Neutrophil (primary cell): ENCODE data around the gene C1GALT1C1.
A peak's percentile ranks its signal among the peaks of the same experiment; 100 is the strongest.

Experiments used
- H3K27ac ChIP-seq: fragments of 200-600 bp; sonication (generic); 2 replicates; pipeline ENCODE4 v1.5.1; 2016; ENCODE audit warnings: mild to moderate bottlenecking, moderate library complexity
- H3K27me3 ChIP-seq: fragments of 200-600 bp; sonication (generic); 2 replicates; pipeline ENCODE4 v1.6.0; 2016; ENCODE audit warnings: mild to moderate bottlenecking
- H3K36me3 ChIP-seq: fragments of 200-600 bp; sonication (generic); 2 replicates; pipeline ENCODE4 v1.5.1; 2017
- H3K4me1 ChIP-seq, 2 experiments: fragments of 200-600 bp in 1 of 2; sonication (generic) in 1 of 2; 1 replicate in 1 of 2; 2 replicates in 1 of 2; pipeline versions ENCODE4 v1.5.1 to v1.6.1; 2013 to 2016; ENCODE audit warnings: low read depth in 1 of 2, low read length in 1 of 2, mild to moderate bottlenecking in 1 of 2, moderate library complexity in 1 of 2; ENCODE audit not compliant: control insufficient read depth in 1 of 2, insufficient read depth in 1 of 2
- H3K4me3 ChIP-seq, 2 experiments: fragments of 200-600 bp in 1 of 2; sonication (generic) in 1 of 2; 1 replicate in 1 of 2; 2 replicates in 1 of 2; pipeline ENCODE4 v1.5.1; 2013 to 2016; ENCODE audit warnings: low read depth in 1 of 2, low read length in 1 of 2, mild to moderate bottlenecking in 1 of 2, moderate library complexity in 1 of 2
- H3K9me3 ChIP-seq: fragments of 200-600 bp; sonication (generic); 2 replicates; pipeline ENCODE4 v1.5.1; 2016
- TF ChIP-seq, protein P1 (sequence below): fragments of 200-600 bp; sonication (generic); IDR thresholded peaks from 2 replicates; pipeline ENCODE4 v1.5.1; 2016; ENCODE audit warnings: antibody characterized with exemption

C1GALT1C1 gene

GRCh38 chrX:120612086-120612485 is 17.8 kb downstream of the C1GALT1C1 start:
- H3K36me3 ChIP-seq = peaks cover 32% of the 10 kb centered on the region
- no peak overlapping the region for H3K27ac ChIP-seq
- TF ChIP-seq, protein P1, sequence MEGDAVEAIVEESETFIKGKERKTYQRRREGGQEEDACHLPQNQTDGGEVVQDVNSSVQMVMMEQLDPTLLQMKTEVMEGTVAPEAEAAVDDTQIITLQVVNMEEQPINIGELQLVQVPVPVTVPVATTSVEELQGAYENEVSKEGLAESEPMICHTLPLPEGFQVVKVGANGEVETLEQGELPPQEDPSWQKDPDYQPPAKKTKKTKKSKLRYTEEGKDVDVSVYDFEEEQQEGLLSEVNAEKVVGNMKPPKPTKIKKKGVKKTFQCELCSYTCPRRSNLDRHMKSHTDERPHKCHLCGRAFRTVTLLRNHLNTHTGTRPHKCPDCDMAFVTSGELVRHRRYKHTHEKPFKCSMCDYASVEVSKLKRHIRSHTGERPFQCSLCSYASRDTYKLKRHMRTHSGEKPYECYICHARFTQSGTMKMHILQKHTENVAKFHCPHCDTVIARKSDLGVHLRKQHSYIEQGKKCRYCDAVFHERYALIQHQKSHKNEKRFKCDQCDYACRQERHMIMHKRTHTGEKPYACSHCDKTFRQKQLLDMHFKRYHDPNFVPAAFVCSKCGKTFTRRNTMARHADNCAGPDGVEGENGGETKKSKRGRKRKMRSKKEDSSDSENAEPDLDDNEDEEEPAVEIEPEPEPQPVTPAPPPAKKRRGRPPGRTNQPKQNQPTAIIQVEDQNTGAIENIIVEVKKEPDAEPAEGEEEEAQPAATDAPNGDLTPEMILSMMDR = no peak
- H3K27me3 ChIP-seq = no peaks in the 10 kb centered on the region
- H3K4me3 ChIP-seq = no peak overlapping the region
- no peaks in the 10 kb centered on the region for H3K9me3 ChIP-seq
- no peaks in the 10 kb centered on the region for H3K4me1 ChIP-seq

GRCh38 chrX:120604361-120604782 is 25.5 kb downstream of the C1GALT1C1 start:
- TF ChIP-seq, protein P1 = no peak
- Histone ChIP-seq H3K4me3 (peak overlapping the region; percentile 65 to 73), H3K4me1 (peaks cover 10 to 12% of the 10 kb centered on the region in 2 experiments)

DNA sequence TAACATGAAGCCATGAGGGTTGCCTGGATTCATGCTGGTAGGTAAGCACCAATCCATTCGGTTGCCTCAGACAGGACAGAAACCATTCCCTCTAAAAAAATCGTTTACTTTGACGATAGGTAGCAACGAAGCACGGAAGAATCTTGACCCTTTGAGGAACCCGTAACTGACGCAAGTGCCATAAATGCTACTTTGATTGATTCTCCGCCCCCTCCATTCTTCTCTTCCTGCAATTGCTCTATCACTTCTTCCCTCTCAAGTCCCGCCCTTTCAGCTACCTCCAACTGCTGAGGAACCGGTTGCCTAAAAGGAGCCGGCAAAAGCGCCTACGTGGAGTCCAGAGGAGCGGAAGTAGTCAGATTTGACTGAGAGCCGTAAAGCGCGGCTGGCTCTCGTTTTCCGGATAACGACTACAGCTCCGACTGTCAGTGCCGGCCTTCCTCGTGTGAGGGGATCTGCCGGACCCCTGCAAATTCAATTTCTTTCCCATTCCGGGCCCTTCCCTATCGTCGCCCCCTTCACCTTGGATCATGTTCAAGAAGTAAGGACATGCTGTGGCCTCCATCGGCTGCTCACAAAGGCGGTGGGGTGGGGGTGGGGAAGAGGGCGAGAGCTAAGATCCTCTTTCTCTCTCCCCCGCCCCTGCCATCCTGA is 26.0 kb downstream of the C1GALT1C1 start, which contains the start of gene MCTS1:
Gene MCTS1, plus strand, starts transcription at position 395 of the 654 bp plus-strand sequence. Its CDS starts 136 bp downstream, at position 531.
- Histone ChIP-seq H3K36me3 (peaks cover 5% of the 10 kb centered on the region), H3K9me3 (no peaks in the 10 kb centered on the region), H3K27me3 (no peaks in the 10 kb centered on the region), H3K27ac (peak within 1 kb of the TSS; percentile 92), H3K4me3 (peak within 1 kb of the TSS; percentile 65 to 73), H3K4me1 (peaks cover 10 to 12% of the 10 kb centered on the region in 2 experiments)
- TF ChIP-seq, protein P1 = no peak

More at GRCh38 chrX:120604361-120604782, 25.5 kb downstream of the C1GALT1C1 start:
- Histone ChIP-seq H3K9me3 (no peaks in the 10 kb centered on the region), H3K27ac (peak overlapping the region; percentile 92), H3K36me3 (peaks cover 9% of the 10 kb centered on the region), H3K27me3 (no peaks in the 10 kb centered on the region)

DNA sequence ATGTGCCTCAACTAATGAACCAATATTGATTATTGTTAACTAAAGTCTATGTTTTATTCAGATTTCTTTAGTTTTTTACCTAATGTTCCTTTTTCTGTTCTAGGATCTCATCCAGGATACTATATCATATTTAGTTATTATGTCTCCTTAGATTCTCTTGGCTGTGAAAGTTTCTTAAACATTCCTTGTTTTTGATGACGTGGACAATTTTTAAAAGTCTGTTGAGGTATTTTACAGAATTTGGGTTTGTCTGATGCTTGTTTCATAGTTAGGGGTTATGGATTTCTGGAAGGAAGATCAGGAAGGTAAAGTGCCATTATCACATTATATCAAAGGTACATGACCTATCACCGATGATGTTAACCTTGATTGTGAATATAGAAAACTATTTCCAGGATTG is 44.2 kb downstream of the C1GALT1C1 start:
- Histone ChIP-seq H3K36me3 (no peaks in the 10 kb centered on the region), H3K4me1 (no peaks in the 10 kb centered on the region), H3K9me3 (no peaks in the 10 kb centered on the region), H3K27ac (no peak overlapping the region), H3K27me3 (no peaks in the 10 kb centered on the region), H3K4me3 (no peak overlapping the region)
- TF ChIP-seq, protein P1 = no peak
